SU-DHL-6 (cell line): ENCODE results near the gene IFNA1.

Experiments
- H2AFZ ChIP-seq: fragments of 200-600 bp; sonication (generic); 2 replicates; pipeline ENCODE4 v1.6.1; 2014; ENCODE audit warnings: low read depth, mild to moderate bottlenecking, moderate library complexity, mixed read lengths, antibody characterized with exemption, low read length; ENCODE audit not compliant: severe bottlenecking
- H3F3A ChIP-seq: fragments of 200-600 bp; shearing (Covaris generic); 2 replicates; pipeline ENCODE4 v1.6.0; 2016; ENCODE audit warnings: antibody characterized with exemption, mild to moderate bottlenecking; ENCODE audit not compliant: insufficient read depth
- H3K27ac ChIP-seq: fragments of 200-600 bp; sonication (generic); 2 replicates; pipeline ENCODE4 v1.5.1; 2016; ENCODE audit warnings: low read depth, mild to moderate bottlenecking, low read length, moderate library complexity, mixed read lengths
- H3K27me3 ChIP-seq: fragments of 200-600 bp; sonication (generic), shearing (Covaris generic); 2 replicates; pipeline ENCODE4 v1.6.0; 2014; ENCODE audit warnings: mild to moderate bottlenecking, low read length
- H3K36me3 ChIP-seq: fragments of 200-600 bp; sonication (generic); 2 replicates; pipeline ENCODE4 v1.6.1; 2014; ENCODE audit warnings: mild to moderate bottlenecking, low read length, mixed read lengths
- H3K4me2 ChIP-seq: fragments of 300-600, 200-600 bp; shearing (Covaris generic), sonication (generic); 2 replicates; pipeline ENCODE4 v1.6.0; 2014; ENCODE audit warnings: low read length, low read depth, mild to moderate bottlenecking; ENCODE audit not compliant: poor library complexity, severe bottlenecking
- H3K4me3 ChIP-seq: fragments of 200-600 bp; sonication (generic); 2 replicates; pipeline ENCODE4 v1.5.1; 2014; ENCODE audit warnings: antibody characterized with exemption, low read length, mild to moderate bottlenecking, mixed read lengths; ENCODE audit not compliant: insufficient read depth, poor library complexity, severe bottlenecking
- H3K79me2 ChIP-seq: fragments of 200-600 bp; sonication (generic); 2 replicates; pipeline ENCODE4 v1.6.1; 2014; ENCODE audit warnings: mild to moderate bottlenecking, low read length, moderate library complexity; ENCODE audit not compliant: insufficient read depth
- H3K9ac ChIP-seq: fragments of 200-600 bp; sonication (generic); 2 replicates; pipeline ENCODE4 v1.7.0; 2014; ENCODE audit warnings: mild to moderate bottlenecking, low read length
- H3K9me2 ChIP-seq: fragments of 200-600 bp; sonication (generic); replicated peaks from 2 replicates; pipeline ENCODE4 v1.6.1; 2014; ENCODE audit warnings: low read length; ENCODE audit not compliant: insufficient read depth
- H3K9me3 ChIP-seq: fragments of 200-600 bp; sonication (generic); 2 replicates; pipeline ENCODE4 v1.6.1; 2014; ENCODE audit warnings: low read length, mixed read lengths; ENCODE audit not compliant: insufficient read depth
- H4K20me1 ChIP-seq: fragments of 200-600 bp; sonication (generic); 2 replicates; pipeline ENCODE4 v1.6.1; 2014; ENCODE audit warnings: low read depth, mild to moderate bottlenecking, antibody characterized with exemption, low read length, moderate library complexity, mixed read lengths
- CTCF ChIP-seq: fragments of 200-600 bp; sonication (generic); IDR thresholded peaks from one replicate; pipeline ENCODE4 v1.5.1; 2017; ENCODE audit warnings: antibody characterized with exemption, mild to moderate bottlenecking, low read length, moderate library complexity; ENCODE audit not compliant: insufficient read depth, poor library complexity, severe bottlenecking
- EZH2phosphoT487 ChIP-seq: fragments of 200-600 bp; sonication (generic), shearing (Covaris generic); conservative IDR thresholded peaks from 2 replicates; pipeline ENCODE4 v1.6.1; 2018; ENCODE audit warnings: mild to moderate bottlenecking, antibody characterized with exemption, low read length, moderate library complexity, mixed read lengths

The IFNA1 gene

GRCh38 chr9:21450733-21451394 is 10.6 kb downstream of the IFNA1 start:
- Histone ChIP-seq H3K4me3 (no peak overlapping the region), H3K79me2 (no peaks in the 10 kb centered on the region), H3K4me2 (no peak overlapping the region), H3K36me3 (no peaks in the 10 kb centered on the region), H3K27ac (no peak overlapping the region), H3F3A (no peaks in the 10 kb centered on the region), H4K20me1 (no peaks in the 10 kb centered on the region), H2AFZ (no peak overlapping the region), H3K9me2 (no peaks in the 10 kb centered on the region), H3K9me3 (no peaks in the 10 kb centered on the region), H3K9ac (no peak overlapping the region), H3K27me3 (no peaks in the 10 kb centered on the region)
- TF ChIP-seq EZH2phosphoT487 (no peak), CTCF (no peak)

- Histone ChIP-seq H3K4me3 (no peak overlapping the region), H3K36me3 (no peaks in the 10 kb centered on the region), H3K9ac (no peak overlapping the region), H4K20me1 (no peaks in the 10 kb centered on the region), H3K27me3 (no peaks in the 10 kb centered on the region), H3F3A (no peaks in the 10 kb centered on the region), H3K9me3 (no peaks in the 10 kb centered on the region), H2AFZ (no peak overlapping the region), H3K4me2 (no peak overlapping the region), H3K79me2 (no peaks in the 10 kb centered on the region), H3K27ac (no peak overlapping the region), H3K9me2 (no peaks in the 10 kb centered on the region)
- no peak for TF ChIP-seq EZH2phosphoT487
- no peak for TF ChIP-seq CTCF
Measured at GRCh38 chr9:21452681-21453080, 12.4 kb downstream of the IFNA1 start.

DNA sequence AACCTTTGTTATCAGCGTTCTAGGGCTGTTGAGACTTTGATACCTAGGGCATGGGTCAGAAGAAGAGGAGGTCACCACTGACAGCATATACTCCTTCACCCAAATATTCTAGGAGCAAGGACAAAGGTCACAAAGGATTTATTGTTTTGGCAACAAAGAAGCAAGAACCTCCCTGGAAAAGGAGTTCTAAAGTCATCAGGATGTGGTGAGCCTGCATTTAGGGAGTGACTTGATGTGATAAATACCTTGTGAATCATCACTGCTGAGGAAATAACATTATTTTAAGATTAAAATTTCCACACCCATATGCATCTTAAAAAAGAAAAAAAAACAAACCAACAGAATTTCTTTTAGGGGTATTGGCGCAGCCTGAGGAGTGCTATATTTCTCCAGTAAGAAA is 13.9 kb downstream of the IFNA1 start:
- Histone ChIP-seq H3K9me2 (no peaks in the 10 kb centered on the region), H3K79me2 (no peaks in the 10 kb centered on the region), H3K9me3 (no peaks in the 10 kb centered on the region), H3K9ac (no peak overlapping the region), H4K20me1 (no peaks in the 10 kb centered on the region), H3K4me3 (no peak overlapping the region), H3K27ac (no peak overlapping the region), H3F3A (no peaks in the 10 kb centered on the region), H3K4me2 (no peak overlapping the region), H2AFZ (no peak overlapping the region), H3K27me3 (no peaks in the 10 kb centered on the region), H3K36me3 (no peaks in the 10 kb centered on the region)
- no peak for TF ChIP-seq CTCF
- no peak for TF ChIP-seq EZH2phosphoT487
